H1 (cell line): ENCODE results near the gene CTSW. TPM values are rescaled to one million over a fixed set of nuclear protein-coding genes. Genes with fewer than 3 reads are reported as not detected.

Source experiments
- CTCF ChIA-PET: fragments of 300-600 bp; sonication (Branson Sonifier 250); formaldehyde crosslinking; loops from one replicate; lab custom pipeline; 2021; ENCODE audit not compliant: partially characterized antibody; lab: Charles Lee
- POLR2A ChIA-PET: fragments of 300-600 bp; sonication (Branson Sonifier 250); formaldehyde crosslinking; loops from one replicate; lab custom pipeline; 2021; ENCODE audit warnings: inconsistent platforms; ENCODE audit not compliant: partially characterized antibody; lab: Charles Lee
- DNase-seq, 2 experiments: peaks; one replicate each; pipeline versions ENCODE4 v3.0.0 to v3.0.0-alpha.2; 2010 to 2022; ENCODE audit warnings: low spot score in 2 of 2, low read depth in 1 of 2, mixed read lengths in 1 of 2
- FAIRE-seq: peaks from 2 replicates; lab custom pipeline; 2011; peaks lifted over from hg19 to GRCh38; lab: Jason Lieb, UNC
- H2AFZ ChIP-seq: 2 replicates; pipeline ENCODE4 v1.8.1; 2012; ENCODE audit warnings: low read length, inconsistent platforms
- H2AK5ac ChIP-seq: 2 replicates; pipeline ENCODE4 v1.6.1; 2013; ENCODE audit warnings: low read depth, low read length
- H2BK120ac ChIP-seq: replicated peaks from 2 replicates; pipeline ENCODE3; 2013; ENCODE audit warnings: low read depth, low read length, inconsistent platforms
- H2BK12ac ChIP-seq: 2 replicates; pipeline ENCODE4 v1.6.1; 2013; ENCODE audit warnings: low read depth, low read length
- H2BK15ac ChIP-seq: 2 replicates; pipeline ENCODE4 v1.6.1; 2013; ENCODE audit warnings: low read length
- H2BK20ac ChIP-seq: 2 replicates; pipeline ENCODE4 v1.6.1; 2013; ENCODE audit warnings: low read length
- H2BK5ac ChIP-seq: 2 replicates; pipeline ENCODE4 v1.6.1; 2013; ENCODE audit warnings: low read depth, low read length
- H3K14ac ChIP-seq: 2 replicates; pipeline ENCODE4 v1.6.1; 2013; ENCODE audit warnings: inconsistent platforms; ENCODE audit not compliant: insufficient read length
- H3K18ac ChIP-seq: 2 replicates; pipeline ENCODE4 v1.6.1; 2013; ENCODE audit warnings: low read length; ENCODE audit errors: extremely low read depth
- H3K23ac ChIP-seq: 2 replicates; pipeline ENCODE4 v1.6.1; 2013; ENCODE audit warnings: inconsistent platforms; ENCODE audit not compliant: insufficient read length
- H3K23me2 ChIP-seq: 2 replicates; pipeline ENCODE4 v1.6.1; 2013; ENCODE audit warnings: low read depth, low read length
- H3K27ac ChIP-seq: 2 replicates; pipeline ENCODE4 v1.6.1; 2011; ENCODE audit warnings: low read depth, low read length, inconsistent platforms
- H3K27me3 ChIP-seq, 4 experiments: replicated peaks in 1 of 4; 1 replicate in 1 of 4; 2 replicates in 3 of 4; pipeline versions ENCODE4 v1.6.1 to v1.8.1; 2011 to 2013; ENCODE audit warnings: low read length in 3 of 4, mild to moderate bottlenecking in 3 of 4, inconsistent platforms in 2 of 4, mixed read lengths in 2 of 4, moderate library complexity in 1 of 4; ENCODE audit not compliant: control insufficient read depth in 3 of 4, insufficient read depth in 3 of 4; ENCODE audit errors: extremely low read depth in 1 of 4
- H3K36me3 ChIP-seq, 4 experiments: 2 replicates each; pipeline versions ENCODE4 v1.6.1 to v1.8.1; 2011 to 2013; ENCODE audit warnings: mild to moderate bottlenecking in 4 of 4, low read length in 3 of 4, moderate library complexity in 2 of 4, control low read depth in 1 of 4, inconsistent platforms in 1 of 4; ENCODE audit not compliant: insufficient read depth in 4 of 4, control insufficient read depth in 2 of 4
- H3K4ac ChIP-seq: replicated peaks from 2 replicates; pipeline ENCODE3; 2013; ENCODE audit warnings: low read length, low read depth, mixed read lengths, inconsistent platforms; ENCODE audit not compliant: insufficient read length
- H3K4me1 ChIP-seq, 4 experiments: replicated peaks in 1 of 4; 1 replicate in 1 of 4; 2 replicates in 3 of 4; pipeline versions ENCODE4 v1.6.1 to v1.8.1; 2011 to 2013; ENCODE audit warnings: low read length in 3 of 4, inconsistent platforms in 2 of 4, mixed read lengths in 1 of 4; ENCODE audit not compliant: insufficient read depth in 4 of 4, control insufficient read depth in 3 of 4
- H3K4me2 ChIP-seq, 2 experiments: 2 replicates each; pipeline versions ENCODE4 v1.6.1 to v1.8.1; 2011 to 2013; ENCODE audit warnings: low read depth in 2 of 2, low read length in 2 of 2, control low read depth in 1 of 2, inconsistent platforms in 1 of 2, mild to moderate bottlenecking in 1 of 2; ENCODE audit not compliant: insufficient read depth in 1 of 2
- H3K4me3 ChIP-seq, 4 experiments: fragments of 200-600, 300-600 bp in 1 of 4; sonication (generic), shearing (Covaris generic), sonication (Bioruptor Twin) in 1 of 4; 2 replicates each; pipeline versions ENCODE4 v1.5.1 to v1.8.1; 2011 to 2016; ENCODE audit warnings: low read length in 4 of 4, low read depth in 3 of 4, control low read depth in 2 of 4, inconsistent platforms in 2 of 4, mild to moderate bottlenecking in 2 of 4, mixed read lengths in 1 of 4, moderate library complexity in 1 of 4; ENCODE audit not compliant: insufficient read depth in 2 of 4; ENCODE audit errors: extremely low read depth in 1 of 4
- H3K56ac ChIP-seq: replicated peaks from 2 replicates; pipeline ENCODE3; 2013; ENCODE audit warnings: low read depth, mild to moderate bottlenecking, mixed read lengths, low read length, inconsistent platforms; ENCODE audit not compliant: insufficient read length
- H3K79me1 ChIP-seq: 2 replicates; pipeline ENCODE4 v1.6.1; 2013; ENCODE audit warnings: low read depth, low read length, control low read depth
- H3K79me2 ChIP-seq, 2 experiments: 2 replicates each; pipeline versions ENCODE4 v1.6.1 to v1.8.1; 2012 to 2013; ENCODE audit warnings: low read length in 2 of 2, mild to moderate bottlenecking in 2 of 2, inconsistent platforms in 1 of 2; ENCODE audit not compliant: insufficient read depth in 2 of 2, control insufficient read depth in 1 of 2
- H3K9ac ChIP-seq, 4 experiments: replicated peaks in 1 of 4; 1 replicate in 1 of 4; 2 replicates in 3 of 4; pipeline versions ENCODE4 v1.6.1 to v1.8.1; 2011 to 2013; ENCODE audit warnings: low read depth in 3 of 4, low read length in 3 of 4, control low read depth in 2 of 4, mild to moderate bottlenecking in 2 of 4, moderate library complexity in 2 of 4, inconsistent platforms in 1 of 4; ENCODE audit errors: extremely low read depth in 1 of 4
- H3K9me3 ChIP-seq, 2 experiments: 2 replicates each; pipeline versions ENCODE4 v1.6.1 to v1.8.1; 2012 to 2013; ENCODE audit warnings: mild to moderate bottlenecking in 2 of 2, moderate library complexity in 2 of 2, control low read depth in 1 of 2, inconsistent platforms in 1 of 2, low read depth in 1 of 2, low read length in 1 of 2, mixed read lengths in 1 of 2; ENCODE audit not compliant: insufficient read depth in 2 of 2
- H4K20me1 ChIP-seq, 2 experiments: replicated peaks in 1 of 2; 2 replicates each; pipeline versions ENCODE3 to v1.8.1; 2011 to 2013; ENCODE audit warnings: inconsistent platforms in 2 of 2, low read length in 2 of 2, mild to moderate bottlenecking in 1 of 2; ENCODE audit not compliant: insufficient read depth in 2 of 2, control insufficient read depth in 1 of 2
- H4K5ac ChIP-seq: 2 replicates; pipeline ENCODE4 v1.6.1; 2013; ENCODE audit warnings: low read length, low read depth, mixed read lengths, inconsistent platforms; ENCODE audit not compliant: insufficient read length
- H4K8ac ChIP-seq: 2 replicates; pipeline ENCODE4 v1.8.0; 2013; ENCODE audit warnings: mild to moderate bottlenecking, moderate library complexity, low read length, inconsistent platforms; ENCODE audit not compliant: insufficient read depth; ENCODE audit errors: extremely low read depth
- H4K91ac ChIP-seq: replicated peaks from 2 replicates; pipeline ENCODE3; 2013; ENCODE audit warnings: low read length, mixed read lengths, inconsistent platforms; ENCODE audit not compliant: insufficient read length
- EGR1 ChIP-seq: IDR thresholded peaks from 2 replicates; pipeline ENCODE4 v1.6.1; 2011; ENCODE audit warnings: low read depth, low read length, borderline replicate concordance
- EP300 ChIP-seq, 2 experiments: IDR thresholded peaks; 1 replicate in 1 of 2; 2 replicates in 1 of 2; pipeline ENCODE4 v1.6.1; 2011 to 2012; ENCODE audit warnings: low read depth in 2 of 2, low read length in 2 of 2, mild to moderate bottlenecking in 2 of 2, borderline replicate concordance in 1 of 2, inconsistent platforms in 1 of 2, moderate library complexity in 1 of 2
- GABPA ChIP-seq: IDR thresholded peaks from 2 replicates; pipeline ENCODE4 v1.6.1; 2011; ENCODE audit warnings: mild to moderate bottlenecking, low read length, moderate library complexity, borderline replicate concordance; ENCODE audit not compliant: insufficient read depth
- NANOG ChIP-seq: IDR thresholded peaks from 2 replicates; pipeline ENCODE4 v1.6.1; 2011; ENCODE audit warnings: low read length, low read depth, mild to moderate bottlenecking, inconsistent platforms; ENCODE audit not compliant: insufficient read depth, poor library complexity, severe bottlenecking
- NRF1 ChIP-seq: IDR thresholded peaks from 2 replicates; pipeline ENCODE4 v1.6.1; 2011; ENCODE audit warnings: mild to moderate bottlenecking, low read depth, low read length, improper control_type of control experiment
- PHF8 ChIP-seq: fragments of 200-600 bp; sonication (generic); conservative IDR thresholded peaks from 2 replicates; pipeline ENCODE4 v1.7.1; 2012; ENCODE audit warnings: low read depth, mild to moderate bottlenecking, inconsistent platforms, low read length, moderate library complexity
- POLR2A ChIP-seq, 2 experiments: IDR thresholded peaks; 1 replicate in 1 of 2; 2 replicates in 1 of 2; pipeline ENCODE4 v1.6.1; 2011; ENCODE audit warnings: low read depth in 2 of 2, low read length in 2 of 2, mild to moderate bottlenecking in 2 of 2; ENCODE audit errors: control extremely low read depth in 1 of 2
- SIN3A ChIP-seq, 2 experiments: IDR thresholded peaks in 1 of 2; conservative IDR thresholded peaks in 1 of 2; 2 replicates each; pipeline ENCODE4 v1.6.1; 2011 to 2012; ENCODE audit warnings: low read length in 2 of 2, improper control_type of control experiment in 1 of 2, low read depth in 1 of 2, mild to moderate bottlenecking in 1 of 2
- TAF7 ChIP-seq: optimal IDR thresholded peaks from 2 replicates; pipeline ENCODE3; 2011; ENCODE audit warnings: low read depth, mild to moderate bottlenecking, inconsistent platforms, low read length, moderate library complexity, borderline replicate concordance
- WGBS, 2 experiments: shearing (Covaris generic) in 1 of 2; methylation state at CpG; one replicate each; pipeline versions ENCODE4 v1.1.6 to v1.1.7; 2013 to 2015; ENCODE audit warnings: low lambda C conversion rate in 2 of 2, mixed read lengths in 2 of 2, inconsistent platforms in 1 of 2, low coverage in 1 of 2, missing lambda C conversion rate in 1 of 2; ENCODE audit not compliant: insufficient replicate concordance in 2 of 2, insufficient coverage in 1 of 2, insufficient read length in 1 of 2; ENCODE audit errors: extremely low coverage in 1 of 2, missing lambda C conversion rate in 1 of 2; 5-methylcytosine and 5-hydroxymethylcytosine counted together
- polyA plus RNA-seq, 7 experiments: library from polyadenylated mRNA; depleted of rRNA in 3 of 7; stranded (reverse) in 5 of 7; unstranded in 2 of 7; fragments of >200 nt in 5 of 7; fragments of 200-250 nt in 2 of 7; gene quantifications; 1 replicate in 5 of 7; 2 replicates in 1 of 7; 4 replicates in 1 of 7; pipeline versions ENCODE4 v1.2.1 to v1.2.3, GENCODE V29; 2011 to 2013; ENCODE audit warnings: missing spikeins in 2 of 7, mixed read lengths in 2 of 7
- total RNA-seq: library from RNA; stranded (reverse); fragmentation: NEBNext Ultra II Directional; extraction: Animal tissue kit (Norgen Biotek cat#: 25700); gene quantifications from 2 replicates; pipeline ENCODE4 v1.2.1, GENCODE V29; 2021
- TF ChIP-seq, protein P1 (sequence below): IDR thresholded peaks from 2 replicates; pipeline ENCODE4 v1.6.1; 2012; ENCODE audit warnings: low read length, inconsistent platforms

The CTSW gene
- total and polyA plus RNA-seq, 2 of the 8 experiments (the other 6 are each of a cell fraction or from before 2014, with no cell fraction given), result not detected

DNA sequence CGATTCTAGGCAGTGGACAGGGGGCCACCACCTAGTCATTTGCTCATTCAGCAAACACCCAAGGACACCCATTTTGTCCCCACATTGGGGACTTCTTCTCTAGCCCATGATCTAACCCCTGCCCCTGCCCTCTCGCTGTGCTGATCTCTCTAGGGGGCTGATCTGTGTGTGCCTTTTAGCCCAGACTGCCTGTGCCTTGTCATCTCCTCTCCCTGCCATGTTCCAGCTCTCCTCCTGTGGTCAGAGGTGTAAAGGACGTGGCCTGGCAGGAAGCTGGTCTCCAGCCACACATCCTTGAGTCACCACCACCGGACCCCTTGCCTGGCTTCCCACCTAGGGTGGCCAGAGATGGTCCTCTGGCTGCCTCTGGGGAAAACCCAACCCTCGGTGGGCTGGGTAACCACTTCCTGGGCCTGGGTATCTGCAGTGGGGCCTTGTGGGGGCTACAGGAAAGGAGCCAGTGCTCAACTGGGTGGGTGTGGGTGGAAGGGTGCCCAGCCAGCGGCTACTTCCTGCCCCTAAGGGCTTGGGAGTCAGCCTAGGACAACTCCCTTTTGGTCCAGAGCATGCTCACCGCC is 1.3 kb downstream of the CTSW start:
- no peak for FAIRE-seq

More for the DNA sequence above, 1.3 kb downstream of the CTSW start:
- Histone ChIP-seq H3K4me2 (no peak overlapping the region), H4K91ac (no peak overlapping the region), H3K4me1 (peaks cover 0 to 2% (median 0%) of the 10 kb centered on the region in 4 experiments; a peak in 1 of 7 replicates), H3K56ac (no peak overlapping the region), H3K79me2 (no peaks in the 10 kb centered on the region), H2BK120ac (no peak overlapping the region), H2BK20ac (no peak overlapping the region), H4K5ac (no peak overlapping the region), H3K23me2 (no peaks in the 10 kb centered on the region), H3K36me3 (peaks cover 8 to 22% (median 12%) of the 10 kb centered on the region in 4 experiments; a peak in 7 of 8 replicates), H3K4ac (no peak overlapping the region), H4K20me1 (peaks cover 5 to 6% of the 10 kb centered on the region in 2 experiments), H3K18ac (no peak overlapping the region), H2BK5ac (no peak overlapping the region), H2AK5ac (no peak overlapping the region), H3K79me1 (no peaks in the 10 kb centered on the region), H2BK12ac (no peak overlapping the region), H2BK15ac (no peak overlapping the region), H3K14ac (no peak overlapping the region), H2AFZ (no peak overlapping the region), H3K23ac (no peak overlapping the region), H4K8ac (no peak overlapping the region), H3K4me3 (no peak overlapping the region), H3K9me3 (no peaks in the 10 kb centered on the region), H3K27me3 (peaks cover 0 to 3% (median 0%) of the 10 kb centered on the region in 4 experiments; a peak in 1 of 7 replicates), H3K27ac (no peak overlapping the region), H3K9ac (no peak overlapping the region)
- TF ChIP-seq TAF7 (no peak), GABPA (no peak), EP300 (IDR thresholded peaks at IDR 0.05; ENCODE audit: borderline replicate concordance in 1 of 2, low read depth in 2 of 2, low read length in 2 of 2) (no peak), NANOG (no peak), POLR2A (IDR thresholded peaks at IDR 0.05; ENCODE audit: control extremely low read depth in 1 of 2, low read depth in 2 of 2, low read length in 2 of 2) (no peak), SIN3A (conservative IDR thresholded peaks at IDR 0.05 in 1 of 2, IDR thresholded peaks at IDR 0.05 in 1 of 2; ENCODE audit: low read depth in 1 of 2, low read length in 2 of 2) (no peak), NRF1 (no peak), PHF8 (no peak), EGR1 (no peak)
- TF ChIP-seq, protein P1, sequence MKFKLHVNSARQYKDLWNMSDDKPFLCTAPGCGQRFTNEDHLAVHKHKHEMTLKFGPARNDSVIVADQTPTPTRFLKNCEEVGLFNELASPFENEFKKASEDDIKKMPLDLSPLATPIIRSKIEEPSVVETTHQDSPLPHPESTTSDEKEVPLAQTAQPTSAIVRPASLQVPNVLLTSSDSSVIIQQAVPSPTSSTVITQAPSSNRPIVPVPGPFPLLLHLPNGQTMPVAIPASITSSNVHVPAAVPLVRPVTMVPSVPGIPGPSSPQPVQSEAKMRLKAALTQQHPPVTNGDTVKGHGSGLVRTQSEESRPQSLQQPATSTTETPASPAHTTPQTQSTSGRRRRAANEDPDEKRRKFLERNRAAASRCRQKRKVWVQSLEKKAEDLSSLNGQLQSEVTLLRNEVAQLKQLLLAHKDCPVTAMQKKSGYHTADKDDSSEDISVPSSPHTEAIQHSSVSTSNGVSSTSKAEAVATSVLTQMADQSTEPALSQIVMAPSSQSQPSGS, result no peak
- no peak for DNase-seq
- WGBS, 2 experiments, result 85% methylated on average over 4 of the region's 7 CpGs; no CpG with 5 or more reads in 1 of the 2 experiments
- CTCF ChIA-PET, result interaction anchor here (0.6 to 19.6 kb wide), 9 partner anchors 10 to 253 kb away, joined by 3 to 283 read pairs (median 4); partner anchors contain the start of genes CCDC85B and MUS81
- POLR2A ChIA-PET, result interaction anchor here (1.1 to 39.7 kb wide), 5 partner anchors 9 to 243 kb away, joined by 4 to 1071 read pairs (median 4); partner anchors contain the start of genes CCDC85B, CFL1, EFEMP2 and MUS81
